Liver (tissue), 3 donors: Measurements from ENCODE around the gene CNTN2.

ENCODE experiments used
- CTCF ChIP-seq: fragments of 150-350 bp; IDR thresholded peaks from 2 replicates; pipeline ENCODE4 v1.5.1; 2017; ENCODE audit warnings: improper control_type of control experiment, low read depth, low read length; ENCODE audit not compliant: missing input control
- EGR1 ChIP-seq, 2 donors: IDR thresholded peaks; 2 replicates each; pipeline ENCODE4 v1.6.1; 2016 to 2018; ENCODE audit warnings: antibody characterized with exemption in 2 of 2, low read depth in 2 of 2
- FOXA1 ChIP-seq: IDR thresholded peaks from 2 replicates; pipeline ENCODE4 v1.6.1; 2016; ENCODE audit warnings: antibody characterized with exemption
- GABPA ChIP-seq, 2 donors: IDR thresholded peaks in 1 of 2; conservative IDR thresholded peaks in 1 of 2; 2 replicates each; pipeline ENCODE4 v1.6.1; 2016; ENCODE audit warnings: antibody characterized with exemption in 2 of 2, mild to moderate bottlenecking in 1 of 2, moderate library complexity in 1 of 2
- HNF4G ChIP-seq: IDR thresholded peaks from 2 replicates; pipeline ENCODE4 v1.6.1; 2016; ENCODE audit warnings: antibody characterized with exemption
- JUND ChIP-seq, 2 donors: IDR thresholded peaks; 2 replicates each; pipeline ENCODE4 v1.6.1; 2016; ENCODE audit warnings: antibody characterized with exemption in 2 of 2
- MAX ChIP-seq: IDR thresholded peaks from 2 replicates; pipeline ENCODE4 v1.6.1; 2016; ENCODE audit warnings: antibody characterized with exemption
- RAD21 ChIP-seq, 2 donors: IDR thresholded peaks; 2 replicates each; pipeline ENCODE4 v1.6.1; 2016; ENCODE audit warnings: antibody characterized with exemption in 2 of 2, mild to moderate bottlenecking in 2 of 2
- REST ChIP-seq: IDR thresholded peaks from 2 replicates; pipeline ENCODE4 v1.6.1; 2016; ENCODE audit warnings: antibody characterized with exemption, mild to moderate bottlenecking
- TAF1 ChIP-seq: conservative IDR thresholded peaks from 2 replicates; pipeline ENCODE4 v1.6.1; 2016; ENCODE audit warnings: antibody characterized with exemption, mild to moderate bottlenecking
- YY1 ChIP-seq: IDR thresholded peaks from 2 replicates; pipeline ENCODE4 v1.6.1; 2016; ENCODE audit warnings: antibody characterized with exemption, mild to moderate bottlenecking
- TF ChIP-seq, protein P1 (sequence below): IDR thresholded peaks from 2 replicates; pipeline ENCODE4 v1.6.1; 2016; ENCODE audit warnings: antibody characterized with exemption
- donor health status: healthy.
- donor health status: healthy.

- TF ChIP-seq CTCF = no peak
- TF ChIP-seq REST = no peak
- TF ChIP-seq MAX = no peak
- TF ChIP-seq EGR1 (IDR thresholded peaks at IDR 0.05; ENCODE audit: low read depth in 2 of 2) = no peak
- no peak for TF ChIP-seq FOXA1
- TF ChIP-seq RAD21 (IDR thresholded peaks at IDR 0.05) = no peak
- TF ChIP-seq JUND (IDR thresholded peaks at IDR 0.05) = no peak
- no peak for TF ChIP-seq GABPA (IDR thresholded peaks at IDR 0.05 in 1 of 2, conservative IDR thresholded peaks at IDR 0.05 in 1 of 2)
- TF ChIP-seq, protein P1, sequence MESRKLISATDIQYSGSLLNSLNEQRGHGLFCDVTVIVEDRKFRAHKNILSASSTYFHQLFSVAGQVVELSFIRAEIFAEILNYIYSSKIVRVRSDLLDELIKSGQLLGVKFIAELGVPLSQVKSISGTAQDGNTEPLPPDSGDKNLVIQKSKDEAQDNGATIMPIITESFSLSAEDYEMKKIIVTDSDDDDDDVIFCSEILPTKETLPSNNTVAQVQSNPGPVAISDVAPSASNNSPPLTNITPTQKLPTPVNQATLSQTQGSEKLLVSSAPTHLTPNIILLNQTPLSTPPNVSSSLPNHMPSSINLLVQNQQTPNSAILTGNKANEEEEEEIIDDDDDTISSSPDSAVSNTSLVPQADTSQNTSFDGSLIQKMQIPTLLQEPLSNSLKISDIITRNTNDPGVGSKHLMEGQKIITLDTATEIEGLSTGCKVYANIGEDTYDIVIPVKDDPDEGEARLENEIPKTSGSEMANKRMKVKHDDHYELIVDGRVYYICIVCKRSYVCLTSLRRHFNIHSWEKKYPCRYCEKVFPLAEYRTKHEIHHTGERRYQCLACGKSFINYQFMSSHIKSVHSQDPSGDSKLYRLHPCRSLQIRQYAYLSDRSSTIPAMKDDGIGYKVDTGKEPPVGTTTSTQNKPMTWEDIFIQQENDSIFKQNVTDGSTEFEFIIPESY = no peak
- no peak for TF ChIP-seq TAF1
- no peak for TF ChIP-seq HNF4G
- no peak for TF ChIP-seq YY1
Observed at GRCh38 chr1:205042911-205043806, at the start of gene CNTN2.
